Mucosa of rectum (tissue), 2 donors: ENCODE results near the gene KAT8.
A peak's percentile ranks its signal among the peaks of the same experiment; 100 is the strongest.

Experiments used
- H3K27ac ChIP-seq, 2 donors: one replicate each; pipeline ENCODE4 v1.7.0; 2013; ENCODE audit warnings: inconsistent platforms in 2 of 2, low read depth in 2 of 2, low read length in 2 of 2
- H3K27me3 ChIP-seq, 2 donors: one replicate each; pipeline ENCODE4 v1.7.0; 2013; ENCODE audit warnings: low read length in 2 of 2; ENCODE audit not compliant: control insufficient read depth in 2 of 2, insufficient read depth in 2 of 2
- H3K36me3 ChIP-seq, 2 donors: one replicate each; pipeline ENCODE4 v1.7.0; 2013; ENCODE audit warnings: low read length in 2 of 2; ENCODE audit not compliant: control insufficient read depth in 2 of 2, insufficient read depth in 2 of 2
- H3K4me1 ChIP-seq, 2 donors: one replicate each; pipeline ENCODE4 v1.7.0; 2013; ENCODE audit warnings: low read length in 2 of 2, mild to moderate bottlenecking in 1 of 2; ENCODE audit not compliant: control insufficient read depth in 2 of 2, insufficient read depth in 2 of 2
- H3K4me3 ChIP-seq, 2 donors: one replicate each; pipeline ENCODE4 v1.7.0; 2013; ENCODE audit warnings: low read length in 2 of 2
- H3K9ac ChIP-seq, 2 donors: one replicate each; pipeline ENCODE4 v1.7.0; 2013; ENCODE audit warnings: low read length in 2 of 2, low read depth in 1 of 2, mild to moderate bottlenecking in 1 of 2
- H3K9me3 ChIP-seq, 2 donors: one replicate each; pipeline ENCODE4 v1.7.0; 2013; ENCODE audit warnings: low read length in 2 of 2; ENCODE audit not compliant: control insufficient read depth in 2 of 2
- donor health status: healthy.
- donor health status: Normal muscosa, but diverticular disease.

Gene KAT8

DNA sequence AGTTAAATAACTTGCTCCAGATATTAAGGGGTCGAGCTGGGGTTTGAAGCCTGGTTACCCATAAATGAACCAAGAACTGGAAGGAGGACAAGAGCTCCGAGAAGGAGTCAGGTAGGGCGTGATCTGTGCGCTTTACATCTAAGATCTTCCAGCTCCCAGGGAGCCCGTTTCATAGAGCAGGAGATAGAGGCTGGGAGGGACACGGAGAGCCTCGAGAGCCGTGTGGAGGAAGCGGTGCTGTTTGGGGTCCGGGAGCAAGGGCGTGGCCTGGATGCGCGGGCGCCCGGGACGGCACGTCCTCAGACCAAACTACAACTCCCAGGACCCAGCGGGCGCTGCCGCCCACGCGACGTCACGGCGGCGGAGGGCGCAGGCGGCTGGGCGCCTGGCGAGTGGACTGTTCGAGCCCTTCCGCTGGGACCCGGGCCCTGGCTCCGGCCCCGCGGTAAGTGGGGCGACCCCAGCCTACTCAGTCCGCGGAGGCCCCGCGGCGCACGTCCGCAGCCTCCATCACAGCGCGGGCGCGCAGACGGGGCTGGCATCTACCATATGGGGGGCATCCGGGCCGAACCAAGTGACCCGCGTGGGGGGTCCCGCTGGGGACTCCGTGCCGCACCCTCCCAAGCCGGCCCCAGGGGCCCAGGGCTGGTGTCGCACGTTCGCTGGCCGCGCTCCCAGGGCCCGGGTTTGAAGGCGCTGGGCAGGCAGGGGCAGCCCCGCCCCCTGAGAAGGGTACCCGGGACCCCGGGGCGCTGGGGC, 9.2 kb upstream of the KAT8 start, which contains the start of gene BCKDK:
BCKDK (plus strand) TSS at position 352 of the 759 bp plus-strand sequence. CDS start 838 bp downstream, outside the sequence.
- Histone ChIP-seq H3K27ac (peak within 1 kb of the TSS; percentile 75 to 76), H3K4me3 (peak within 1 kb of the TSS; percentile 74 to 85), H3K9me3 (no peaks in the 10 kb centered on the region), H3K36me3 (peaks cover 23 to 30% of the 10 kb centered on the region in 2 donors), H3K9ac (peak within 1 kb of the TSS; percentile 83 to 92), H3K27me3 (no peaks in the 10 kb centered on the region), H3K4me1 (peaks cover 12 to 14% of the 10 kb centered on the region in 2 donors)

GRCh38 chr16:31108794-31109558, 8.5 kb upstream of the KAT8 start:
- Histone ChIP-seq H3K36me3 (peaks cover 23 to 30% of the 10 kb centered on the region in 2 donors), H3K9ac (peak overlapping the region; percentile 83 to 92), H3K4me1 (peaks cover 16 to 21% of the 10 kb centered on the region in 2 donors), H3K9me3 (no peaks in the 10 kb centered on the region), H3K4me3 (peak overlapping the region; percentile 74 to 85), H3K27ac (peak overlapping the region; percentile 75 to 76), H3K27me3 (no peaks in the 10 kb centered on the region)

GRCh38 chr16:31109622-31110021, 7.8 kb upstream of the KAT8 start:
- Histone ChIP-seq H3K9me3 (no peaks in the 10 kb centered on the region), H3K27ac (no peak overlapping the region), H3K4me3 (no peak overlapping the region), H3K9ac (no peak overlapping the region), H3K36me3 (peaks cover 23 to 30% of the 10 kb centered on the region in 2 donors), H3K4me1 (peaks cover 19 to 22% of the 10 kb centered on the region in 2 donors), H3K27me3 (no peaks in the 10 kb centered on the region)

DNA sequence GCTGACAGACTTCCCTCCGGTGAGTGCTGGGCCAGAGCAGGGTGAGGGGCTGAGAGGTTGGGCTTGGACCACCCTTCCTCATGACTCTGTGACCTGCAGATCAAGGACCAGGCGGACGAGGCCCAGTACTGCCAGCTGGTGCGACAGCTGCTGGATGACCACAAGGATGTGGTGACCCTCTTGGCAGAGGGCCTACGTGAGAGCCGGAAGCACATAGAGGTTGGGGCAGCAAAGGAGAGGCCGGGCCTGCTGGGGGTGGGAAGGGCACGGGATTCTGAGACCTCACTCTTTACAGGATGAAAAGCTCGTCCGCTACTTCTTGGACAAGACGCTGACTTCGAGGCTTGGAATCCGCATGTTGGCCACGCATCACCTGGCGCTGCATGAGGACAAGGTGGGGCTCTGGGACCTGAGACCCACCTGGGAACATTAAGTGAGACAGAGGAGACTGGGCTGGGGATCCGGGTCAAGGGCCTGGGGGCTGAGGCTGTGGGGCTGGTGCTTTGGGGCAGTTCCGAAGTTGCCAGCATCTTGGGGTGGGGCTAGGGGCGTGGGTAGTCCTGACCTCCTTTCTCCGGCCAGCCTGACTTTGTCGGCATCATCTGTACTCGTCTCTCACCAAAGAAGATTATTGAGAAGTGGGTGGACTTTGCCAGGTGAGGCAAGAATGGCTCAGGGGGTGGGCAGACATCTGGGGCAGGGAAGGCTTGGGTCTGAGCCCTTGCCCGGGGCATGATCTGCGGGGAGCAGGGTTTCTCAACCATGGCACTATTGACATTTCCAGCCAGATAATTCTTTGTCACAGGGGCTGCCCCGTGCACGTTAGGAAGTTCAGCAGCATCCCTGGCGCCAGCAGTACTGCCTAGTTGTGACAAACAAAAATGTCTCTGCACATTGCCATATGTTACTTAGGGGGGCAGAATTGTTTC, 7.1 kb upstream of the KAT8 start:
- no peak overlapping the region for H3K27ac ChIP-seq
- peaks cover 21 to 22% of the 10 kb centered on the region in 2 donors for H3K4me1 ChIP-seq
- no peaks in the 10 kb centered on the region for H3K27me3 ChIP-seq
- H3K9ac ChIP-seq: no peak overlapping the region
- H3K9me3 ChIP-seq: no peaks in the 10 kb centered on the region
- H3K36me3 ChIP-seq: peaks cover 23 to 30% of the 10 kb centered on the region in 2 donors
- H3K4me3 ChIP-seq: no peak overlapping the region

- Histone ChIP-seq H3K27me3 (no peaks in the 10 kb centered on the region), H3K27ac (no peak overlapping the region), H3K36me3 (peaks cover 23 to 30% of the 10 kb centered on the region in 2 donors), H3K4me3 (no peak overlapping the region), H3K4me1 (peaks cover 19% of the 10 kb centered on the region in 2 donors), H3K9me3 (no peaks in the 10 kb centered on the region), H3K9ac (no peak overlapping the region)
These were observed 5.5 kb upstream of the KAT8 start for GRCh38 chr16:31111881-31112466.

GRCh38 chr16:31112711-31113110, 4.8 kb upstream of the KAT8 start:
- no peaks in the 10 kb centered on the region for H3K27me3 ChIP-seq
- H3K36me3 ChIP-seq: peaks cover 23 to 30% of the 10 kb centered on the region in 2 donors
- H3K4me3 ChIP-seq: no peak overlapping the region
- H3K9me3 ChIP-seq: no peaks in the 10 kb centered on the region
- H3K9ac ChIP-seq: no peak overlapping the region
- peak overlapping the region; percentile 20 to 68 for H3K27ac ChIP-seq
- H3K4me1 ChIP-seq: peaks cover 19 to 20% of the 10 kb centered on the region in 2 donors

- Histone ChIP-seq H3K4me1 (peaks cover 19 to 25% of the 10 kb centered on the region in 2 donors), H3K4me3 (peak overlapping the region in 1 of 2 donors; percentile 41), H3K27me3 (no peaks in the 10 kb centered on the region), H3K36me3 (peaks cover 23 to 30% of the 10 kb centered on the region in 2 donors), H3K27ac (peak overlapping the region; percentile 64 to 68), H3K9me3 (no peaks in the 10 kb centered on the region), H3K9ac (no peak overlapping the region)
These were observed 4.0 kb upstream of the KAT8 start for GRCh38 chr16:31113121-31114120.

DNA sequence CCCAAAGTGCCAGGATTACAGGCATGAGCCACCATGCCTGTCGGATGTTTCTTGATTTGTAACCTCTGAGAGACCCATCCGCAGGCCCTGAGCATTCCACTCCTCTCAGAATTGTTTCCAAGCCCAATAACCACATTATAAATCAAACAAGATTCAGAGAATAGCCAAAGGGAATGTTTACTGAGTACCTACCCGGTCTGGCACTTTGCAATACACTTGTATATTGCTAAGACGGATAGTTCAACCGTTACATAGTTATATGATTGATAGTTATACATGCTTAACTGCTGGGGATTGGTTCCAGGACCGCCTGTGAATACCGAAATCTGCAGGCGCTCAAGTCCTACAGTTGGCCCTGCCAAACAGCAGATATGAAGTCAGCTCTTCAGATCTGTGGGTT, 3.0 kb upstream of the KAT8 start:
- peaks cover 23 to 34% of the 10 kb centered on the region in 2 donors for H3K36me3 ChIP-seq
- peak overlapping the region; percentile 64 to 68 for H3K27ac ChIP-seq
- H3K4me3 ChIP-seq: no peak overlapping the region
- no peaks in the 10 kb centered on the region for H3K27me3 ChIP-seq
- H3K4me1 ChIP-seq: peaks cover 17 to 24% of the 10 kb centered on the region in 2 donors
- H3K9ac ChIP-seq: no peak overlapping the region
- H3K9me3 ChIP-seq: no peaks in the 10 kb centered on the region
